ENCODE measurements around the gene ZBTB20.

ZBTB20 gene

DNA sequence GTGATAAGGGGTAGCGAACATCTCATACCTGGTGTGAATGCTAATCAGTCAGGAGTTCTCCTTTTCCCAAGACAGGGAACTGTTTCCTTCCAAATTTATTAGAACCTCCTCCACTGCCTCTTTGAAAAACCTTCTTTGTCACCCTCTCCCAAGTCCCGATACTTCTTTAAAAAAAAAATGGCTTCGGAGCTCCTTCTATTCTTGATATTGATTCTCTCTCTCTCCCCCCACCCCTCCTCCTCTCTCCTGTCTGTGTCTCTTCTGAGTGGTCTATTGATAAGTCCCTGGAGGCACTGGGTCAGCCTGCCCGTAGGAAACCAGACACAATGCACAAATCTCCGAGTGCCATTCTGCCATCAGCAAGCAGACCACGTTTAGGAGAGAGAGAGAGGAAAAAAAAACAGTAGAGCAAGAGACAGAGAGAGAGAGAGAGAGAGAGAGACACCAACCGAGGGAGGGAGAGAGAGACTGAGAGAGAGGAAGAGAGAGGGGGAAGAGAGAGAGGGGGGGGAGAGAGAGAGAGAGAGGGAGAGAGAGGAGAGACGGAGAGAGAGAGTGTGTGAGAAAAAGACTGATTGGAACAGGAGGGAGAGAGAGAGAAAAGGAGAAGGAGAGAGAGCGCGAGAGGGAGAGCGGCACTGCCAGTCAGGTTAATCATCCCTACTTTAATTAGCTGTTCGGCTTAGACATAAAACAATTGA is 692.4 kb downstream of the ZBTB20 start:
- TF ChIP-seq, protein P1, sequence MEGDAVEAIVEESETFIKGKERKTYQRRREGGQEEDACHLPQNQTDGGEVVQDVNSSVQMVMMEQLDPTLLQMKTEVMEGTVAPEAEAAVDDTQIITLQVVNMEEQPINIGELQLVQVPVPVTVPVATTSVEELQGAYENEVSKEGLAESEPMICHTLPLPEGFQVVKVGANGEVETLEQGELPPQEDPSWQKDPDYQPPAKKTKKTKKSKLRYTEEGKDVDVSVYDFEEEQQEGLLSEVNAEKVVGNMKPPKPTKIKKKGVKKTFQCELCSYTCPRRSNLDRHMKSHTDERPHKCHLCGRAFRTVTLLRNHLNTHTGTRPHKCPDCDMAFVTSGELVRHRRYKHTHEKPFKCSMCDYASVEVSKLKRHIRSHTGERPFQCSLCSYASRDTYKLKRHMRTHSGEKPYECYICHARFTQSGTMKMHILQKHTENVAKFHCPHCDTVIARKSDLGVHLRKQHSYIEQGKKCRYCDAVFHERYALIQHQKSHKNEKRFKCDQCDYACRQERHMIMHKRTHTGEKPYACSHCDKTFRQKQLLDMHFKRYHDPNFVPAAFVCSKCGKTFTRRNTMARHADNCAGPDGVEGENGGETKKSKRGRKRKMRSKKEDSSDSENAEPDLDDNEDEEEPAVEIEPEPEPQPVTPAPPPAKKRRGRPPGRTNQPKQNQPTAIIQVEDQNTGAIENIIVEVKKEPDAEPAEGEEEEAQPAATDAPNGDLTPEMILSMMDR (IDR thresholded peaks at IDR 0.05; ENCODE audit: insufficient read depth, low read length, poor library complexity, severe bottlenecking) = no peak
- no peak for TF ChIP-seq EZH2phosphoT487 (conservative IDR thresholded peaks at IDR 0.05; ENCODE audit: low read length)
- Histone ChIP-seq H3K79me2 (ENCODE audit: insufficient read depth, low read length) (no peaks in the 10 kb centered on the region), H3K27ac (ENCODE audit: low read depth, low read length) (peak overlapping the region; percentile 51), H3K9ac (ENCODE audit: low read length) (peak overlapping the region; percentile 52), H3F3A (ENCODE audit: insufficient read depth) (peaks cover 42% of the 10 kb centered on the region), H3K36me3 (ENCODE audit: low read length) (no peaks in the 10 kb centered on the region), H3K4me3 (ENCODE audit: insufficient read depth, low read length, poor library complexity, severe bottlenecking) (peak overlapping the region; percentile 49), H3K9me2 (replicated peaks; ENCODE audit: insufficient read depth, low read length) (no peaks in the 10 kb centered on the region), H4K20me1 (ENCODE audit: low read depth, low read length) (no peaks in the 10 kb centered on the region), H2AFZ (ENCODE audit: low read depth, low read length, severe bottlenecking) (peak overlapping the region; percentile 72), H3K4me2 (ENCODE audit: low read depth, low read length, poor library complexity, severe bottlenecking) (peak overlapping the region; percentile 83), H3K27me3 (ENCODE audit: low read length) (no peaks in the 10 kb centered on the region), H3K9me3 (ENCODE audit: insufficient read depth, low read length) (no peaks in the 10 kb centered on the region)

DNA sequence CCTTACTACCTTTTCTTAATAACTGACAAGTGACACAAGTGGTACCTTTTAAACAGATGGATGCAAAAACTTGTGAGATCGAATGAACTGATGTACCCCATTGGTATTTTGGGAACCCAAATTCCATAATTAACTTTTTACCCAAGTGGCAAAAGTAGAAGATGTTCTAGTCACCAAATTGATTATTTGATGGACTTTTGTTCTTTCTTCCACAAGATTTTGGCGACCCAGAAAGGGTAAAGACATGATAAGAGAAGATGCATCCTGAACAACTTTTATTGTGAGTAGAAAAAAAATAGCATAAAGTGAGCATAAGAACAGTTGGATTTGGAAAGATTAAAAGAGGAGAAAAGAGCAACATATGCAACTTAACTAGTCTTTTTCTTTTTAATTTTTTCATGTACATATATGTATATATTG is 693.7 kb downstream of the ZBTB20 start:
- peak overlapping the region; percentile 83 for H3K4me2 ChIP-seq (ENCODE audit: low read depth, low read length, poor library complexity, severe bottlenecking)
- peak overlapping the region; percentile 88 for H3K27ac ChIP-seq (ENCODE audit: low read depth, low read length)
- H3K36me3 ChIP-seq (ENCODE audit: low read length) = no peaks in the 10 kb centered on the region

DNA sequence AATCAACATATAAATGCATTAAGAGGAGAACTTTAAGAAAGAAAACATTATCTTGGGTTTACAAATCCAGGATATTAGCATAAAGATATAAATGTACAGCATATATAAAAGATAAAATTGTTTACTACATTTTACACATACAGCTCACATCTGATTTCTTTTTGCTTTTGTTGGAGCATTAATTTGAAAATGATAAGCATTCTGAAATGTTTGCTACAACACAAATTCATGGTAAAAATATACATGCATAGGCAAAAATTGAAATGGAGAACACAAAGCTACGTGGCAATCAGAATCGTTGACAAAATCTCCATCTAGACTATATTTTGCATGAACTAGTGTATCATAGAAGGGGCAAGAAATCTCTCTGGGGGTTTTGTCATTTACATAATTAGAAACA is 694.2 kb downstream of the ZBTB20 start:
- Histone ChIP-seq H3K27me3 (ENCODE audit: low read length) (no peaks in the 10 kb centered on the region), H3K9me3 (ENCODE audit: insufficient read depth, low read length) (no peaks in the 10 kb centered on the region), H2AFZ (ENCODE audit: low read depth, low read length, severe bottlenecking) (no peak overlapping the region), H3K9me2 (replicated peaks; ENCODE audit: insufficient read depth, low read length) (no peaks in the 10 kb centered on the region), H3K9ac (ENCODE audit: low read length) (peak overlapping the region; percentile 36), H3K4me3 (ENCODE audit: insufficient read depth, low read length, poor library complexity, severe bottlenecking) (peak overlapping the region; percentile 49), H3F3A (ENCODE audit: insufficient read depth) (peaks cover 42% of the 10 kb centered on the region), H3K27ac (ENCODE audit: low read depth, low read length) (peak overlapping the region; percentile 88), H4K20me1 (ENCODE audit: low read depth, low read length) (no peaks in the 10 kb centered on the region), H3K36me3 (ENCODE audit: low read length) (no peaks in the 10 kb centered on the region), H3K4me2 (ENCODE audit: low read depth, low read length, poor library complexity, severe bottlenecking) (peak overlapping the region; percentile 83), H3K79me2 (ENCODE audit: insufficient read depth, low read length) (no peaks in the 10 kb centered on the region)
- no peak for TF ChIP-seq EZH2phosphoT487 (conservative IDR thresholded peaks at IDR 0.05; ENCODE audit: low read length)
- TF ChIP-seq, protein P1 (IDR thresholded peaks at IDR 0.05; ENCODE audit: insufficient read depth, low read length, poor library complexity, severe bottlenecking) = no peak

More for the DNA sequence above, 693.7 kb downstream of the ZBTB20 start:
- no peaks in the 10 kb centered on the region for H4K20me1 ChIP-seq (ENCODE audit: low read depth, low read length)
- H3F3A ChIP-seq (ENCODE audit: insufficient read depth) = peaks cover 42% of the 10 kb centered on the region
- H3K79me2 ChIP-seq (ENCODE audit: insufficient read depth, low read length) = no peaks in the 10 kb centered on the region
- H3K9me3 ChIP-seq (ENCODE audit: insufficient read depth, low read length) = no peaks in the 10 kb centered on the region
- no peaks in the 10 kb centered on the region for H3K9me2 ChIP-seq (replicated peaks; ENCODE audit: insufficient read depth, low read length)
- H2AFZ ChIP-seq (ENCODE audit: low read depth, low read length, severe bottlenecking) = no peak overlapping the region
- no peaks in the 10 kb centered on the region for H3K27me3 ChIP-seq (ENCODE audit: low read length)
- H3K9ac ChIP-seq (ENCODE audit: low read length) = peak overlapping the region; percentile 36
- H3K4me3 ChIP-seq (ENCODE audit: insufficient read depth, low read length, poor library complexity, severe bottlenecking) = peak overlapping the region; percentile 49
- TF ChIP-seq EZH2phosphoT487 (conservative IDR thresholded peaks at IDR 0.05; ENCODE audit: low read length) = no peak
- TF ChIP-seq, protein P1 (IDR thresholded peaks at IDR 0.05; ENCODE audit: insufficient read depth, low read length, poor library complexity, severe bottlenecking) = no peak

All from SU-DHL-6 (cell line).